Transverse colon (tissue), 3 donors: ENCODE results near the gene AIPL1.
"Not testable (repeated sequence)": the region's sequence is repeated elsewhere in the genome, so short reads cannot be mapped to it uniquely, and the experiment has no call there.

Experiments used
- CTCF ChIP-seq, 5 experiments: fragments of 200-600 bp in 3 of 5; fragments of 450-650 bp in 2 of 5; sonication (generic) in 3 of 5; IDR thresholded peaks; 1 replicate in 2 of 5; 2 replicates in 3 of 5; pipeline ENCODE4 v1.5.1; 2016 to 2017; ENCODE audit warnings: antibody characterized with exemption in 5 of 5, inconsistent platforms in 3 of 5, mild to moderate bottlenecking in 2 of 5, moderate library complexity in 1 of 5
- EP300 ChIP-seq: sonication (generic); formaldehyde crosslinking; IDR thresholded peaks from one replicate; pipeline ENCODE4 v1.6.1; 2017; ENCODE audit warnings: antibody characterized with exemption, low read depth
- POLR2A ChIP-seq: fragments of 450-650 bp; IDR thresholded peaks from one replicate; pipeline ENCODE4 v1.6.1; 2016; ENCODE audit warnings: antibody characterized with exemption, mild to moderate bottlenecking, moderate library complexity

GRCh38 chr17:6482796-6483195 lies 47.9 kb upstream of the AIPL1 start:
- not testable (repeated sequence) for TF ChIP-seq CTCF (IDR thresholded peaks at IDR 0.05); EP300; POLR2A
